SK-N-SH (cell line): ENCODE results near the gene TAS2R41. TPM values are rescaled to one million over a fixed set of nuclear protein-coding genes. Genes with fewer than 3 reads are reported as not detected.

Experiments
- CTCF ChIA-PET: fragments of 300-600, 350-600 bp; formaldehyde crosslinking; extraction: SDS; loops from one replicate; lab custom pipeline; 2021; lab: Yijun Ruan, JAX
- POLR2A ChIA-PET: fragments of 350-600 bp; sonication (Branson Sonifier 250); formaldehyde crosslinking; extraction: SDS; loops from one replicate; lab custom pipeline; 2020; ENCODE audit warnings: antibody characterized with exemption, inconsistent platforms; lab: Yijun Ruan, JAX
- DNase-seq: peaks from one replicate; pipeline ENCODE4 v3.0.0; 2012
- H2AFZ ChIP-seq: fragments of 200-600 bp; sonication (generic); 2 replicates; pipeline ENCODE4 v1.8.1; 2016; ENCODE audit warnings: antibody characterized with exemption, mild to moderate bottlenecking, low read depth
- H3F3A ChIP-seq: fragments of 200-600 bp; sonication (generic); replicated peaks from 2 replicates; pipeline ENCODE3; 2016; ENCODE audit warnings: antibody characterized with exemption, mild to moderate bottlenecking; ENCODE audit not compliant: insufficient read depth
- H3K27ac ChIP-seq, 2 experiments: fragments of 200-500 bp in 1 of 2; fragments of 200-600 bp in 1 of 2; sonication (Bioruptor generic) in 1 of 2; sonication (generic), shearing (Covaris generic) in 1 of 2; 2 replicates each; pipeline versions ENCODE4 v1.5.1 to v1.6.1; 2014 to 2016; ENCODE audit warnings: low read depth in 2 of 2, inconsistent platforms in 1 of 2, low read length in 1 of 2, mild to moderate bottlenecking in 1 of 2, mixed read lengths in 1 of 2
- H3K27me3 ChIP-seq: fragments of 200-600 bp; sonication (generic), shearing (Covaris generic); 2 replicates; pipeline ENCODE4 v1.6.1; 2016; ENCODE audit warnings: mixed run types; ENCODE audit not compliant: insufficient read depth
- H3K36me3 ChIP-seq, 2 experiments: fragments of 200-500 bp in 1 of 2; fragments of 200-600 bp in 1 of 2; sonication (Bioruptor generic) in 1 of 2; sonication (generic) in 1 of 2; replicated peaks in 1 of 2; 2 replicates each; pipeline versions ENCODE3 to v1.5.1; 2014 to 2016; ENCODE audit warnings: low read length in 1 of 2, mild to moderate bottlenecking in 1 of 2; ENCODE audit not compliant: insufficient read depth in 2 of 2, control insufficient read depth in 1 of 2
- H3K4me1 ChIP-seq, 2 experiments: fragments of 200-500 bp in 1 of 2; fragments of 200-600 bp in 1 of 2; sonication (Bioruptor generic) in 1 of 2; sonication (generic), shearing (Covaris generic) in 1 of 2; 2 replicates each; pipeline versions ENCODE4 v1.5.1 to v1.6.1; 2014 to 2016; ENCODE audit warnings: low read depth in 1 of 2, low read length in 1 of 2, mixed run types in 1 of 2; ENCODE audit not compliant: insufficient read depth in 2 of 2, control insufficient read depth in 1 of 2
- H3K4me2 ChIP-seq: fragments of 200-600 bp; sonication (generic), shearing (Covaris generic); 2 replicates; pipeline ENCODE4 v1.6.1; 2017; ENCODE audit warnings: mixed run types
- H3K4me3 ChIP-seq, 2 experiments: fragments of 200-500 bp in 1 of 2; fragments of 200-600 bp in 1 of 2; sonication (Bioruptor generic) in 1 of 2; sonication (generic), shearing (Covaris generic) in 1 of 2; 2 replicates each; pipeline versions ENCODE4 v1.5.1 to v1.8.1; 2014 to 2016; ENCODE audit warnings: low read depth in 2 of 2, inconsistent platforms in 1 of 2, low read length in 1 of 2, mild to moderate bottlenecking in 1 of 2, mixed read lengths in 1 of 2, moderate library complexity in 1 of 2
- H3K79me2 ChIP-seq: fragments of 200-600 bp; sonication (generic); 2 replicates; pipeline ENCODE4 v1.8.1; 2017; ENCODE audit warnings: mild to moderate bottlenecking; ENCODE audit not compliant: insufficient read depth
- H3K9ac ChIP-seq: fragments of 200-600 bp; sonication (generic); 2 replicates; pipeline ENCODE4 v1.6.1; 2017; ENCODE audit warnings: mixed run types
- H3K9me2 ChIP-seq: fragments of 200-600 bp; sonication (generic); 2 replicates; pipeline ENCODE4 v1.6.1; 2017; ENCODE audit warnings: mixed run types
- H3K9me3 ChIP-seq: fragments of 200-600 bp; sonication (generic); 2 replicates; pipeline ENCODE4 v1.6.1; 2017; ENCODE audit warnings: mixed run types, mild to moderate bottlenecking, moderate library complexity
- H4K20me1 ChIP-seq: fragments of 200-600 bp; sonication (generic); 2 replicates; pipeline ENCODE4 v1.6.1; 2017; ENCODE audit warnings: mild to moderate bottlenecking, mixed run types; ENCODE audit not compliant: insufficient read depth
- CTCF ChIP-seq: fragments of 200-600 bp; sonication (generic); IDR thresholded peaks from 2 replicates; pipeline ENCODE4 v1.6.1; 2017; ENCODE audit warnings: antibody characterized with exemption, mild to moderate bottlenecking, moderate library complexity
- ELF1 ChIP-seq: IDR thresholded peaks from 2 replicates; pipeline ENCODE4 v1.4.0; 2012
- EP300 ChIP-seq, 2 experiments: IDR thresholded peaks; 2 replicates each; pipeline versions ENCODE4 v1.4.0 to v1.6.1; 2012; ENCODE audit warnings: borderline replicate concordance in 1 of 2, low read depth in 1 of 2, low read length in 1 of 2
- EZH2phosphoT487 ChIP-seq: fragments of 200-600 bp; sonication (generic); IDR thresholded peaks from 2 replicates; pipeline ENCODE4 v1.6.1; 2017; ENCODE audit warnings: low read depth, mixed run types, mild to moderate bottlenecking, antibody characterized with exemption, moderate library complexity, borderline replicate concordance
- FOXJ3 ChIP-seq: sonication (generic); formaldehyde crosslinking; IDR thresholded peaks from 2 replicates; pipeline ENCODE4 v1.5.1; 2020; ENCODE audit warnings: mild to moderate bottlenecking, missing genetic modification reagents
- FOXM1 ChIP-seq: IDR thresholded peaks from 2 replicates; pipeline ENCODE4 v1.4.0; 2012; ENCODE audit warnings: low read depth, mild to moderate bottlenecking
- GABPA ChIP-seq: IDR thresholded peaks from 2 replicates; pipeline ENCODE4 v1.4.0; 2012; ENCODE audit warnings: low read depth, mild to moderate bottlenecking
- IRF3 ChIP-seq: fragments of 150-350 bp; IDR thresholded peaks from 2 replicates; pipeline ENCODE4 v1.6.1; 2016; ENCODE audit warnings: mild to moderate bottlenecking, low read depth, low read length
- JUND ChIP-seq: IDR thresholded peaks from 2 replicates; pipeline ENCODE4 v1.4.0; 2012
- MAX ChIP-seq: IDR thresholded peaks from 2 replicates; pipeline ENCODE4 v1.4.0; 2012; ENCODE audit warnings: low read depth
- MEF2A ChIP-seq: IDR thresholded peaks from 2 replicates; pipeline ENCODE4 v1.4.0; 2012; ENCODE audit warnings: low read depth, borderline replicate concordance
- NFIC ChIP-seq: IDR thresholded peaks from 2 replicates; pipeline ENCODE4 v1.4.0; 2012; ENCODE audit warnings: borderline replicate concordance
- NRF1 ChIP-seq: IDR thresholded peaks from 2 replicates; pipeline ENCODE4 v1.6.1; 2012; ENCODE audit warnings: low read depth, mild to moderate bottlenecking, low read length
- PBX3 ChIP-seq: IDR thresholded peaks from 2 replicates; pipeline ENCODE4; 2012
- RAD21 ChIP-seq: IDR thresholded peaks from 2 replicates; pipeline ENCODE4 v1.6.1; 2012; ENCODE audit warnings: mild to moderate bottlenecking, low read length
- RCOR1 ChIP-seq: fragments of 150-350 bp; IDR thresholded peaks from 2 replicates; pipeline ENCODE4 v1.6.1; 2017; ENCODE audit warnings: antibody characterized with exemption, low read length
- REST ChIP-seq: IDR thresholded peaks from 2 replicates; pipeline ENCODE4 v1.6.1; 2012; ENCODE audit warnings: mild to moderate bottlenecking, low read depth, low read length, moderate library complexity
- RXRA ChIP-seq: IDR thresholded peaks from 2 replicates; pipeline ENCODE4 v1.4.0; 2012; ENCODE audit warnings: low read depth, mild to moderate bottlenecking, borderline replicate concordance
- SIN3A ChIP-seq: IDR thresholded peaks from 2 replicates; pipeline ENCODE4 v1.6.1; 2012; ENCODE audit warnings: low read depth, mild to moderate bottlenecking, low read length, moderate library complexity, borderline replicate concordance
- SMC3 ChIP-seq: IDR thresholded peaks from 2 replicates; pipeline ENCODE4 v1.6.1; 2012; ENCODE audit warnings: low read depth, low read length, improper control_type of control experiment
- TAF1 ChIP-seq: IDR thresholded peaks from 2 replicates; pipeline ENCODE4 v1.6.1; 2012; ENCODE audit warnings: low read depth, mild to moderate bottlenecking, low read length, moderate library complexity, borderline replicate concordance
- TCF12 ChIP-seq: IDR thresholded peaks from 2 replicates; pipeline ENCODE4 v1.4.0; 2012
- TEAD4 ChIP-seq: IDR thresholded peaks from 2 replicates; pipeline ENCODE4 v1.4.0; 2012; ENCODE audit warnings: mild to moderate bottlenecking, borderline replicate concordance; ENCODE audit not compliant: insufficient read depth
- USF2 ChIP-seq: fragments of 150-350 bp; IDR thresholded peaks from 2 replicates; pipeline ENCODE4 v1.6.1; 2017; ENCODE audit warnings: antibody characterized with exemption, low read length, low read depth, borderline replicate concordance
- YY1 ChIP-seq: IDR thresholded peaks from 2 replicates; pipeline ENCODE4 v1.4.0; 2012; ENCODE audit warnings: low read depth, mild to moderate bottlenecking
- WGBS: methylation state at CpG from one replicate; pipeline ENCODE4 v1.1.6; 2017; ENCODE audit warnings: low lambda C conversion rate; 5-methylcytosine and 5-hydroxymethylcytosine counted together
- polyA plus RNA-seq, 3 experiments: library from polyadenylated mRNA; depleted of rRNA; stranded (reverse); fragments of >200 nt; gene quantifications; 2 replicates each; pipeline ENCODE4 v1.2.3, GENCODE V29; 2012

Gene TAS2R41
- polyA plus RNA-seq, 1 of the 3 experiments (the other 2 are of a cell fraction): not detected

GRCh38 chr7:143519411-143520131 lies 41.9 kb downstream of the TAS2R41 start:
- 25% methylated on average over 7 of the region's 7 CpGs for WGBS
- peak overlapping the region; percentile 61; the same call in 1 of the 2 replicates for H2AFZ ChIP-seq
- ChIA-PET POLR2A (no interaction called here), CTCF (interaction anchor here (1.7 kb wide), 1 partner anchor 103 kb away, joined by 4 read pairs; no protein-coding TSS in a partner anchor)
- no peaks in the 10 kb centered on the region for H3K27me3 ChIP-seq
- no peaks in the 10 kb centered on the region for H4K20me1 ChIP-seq
- no peaks in the 10 kb centered on the region for H3K36me3 ChIP-seq
- H3K4me2 ChIP-seq: peak overlapping the region; percentile 69
- no peak for DNase-seq
- H3K9me3 ChIP-seq: no peaks in the 10 kb centered on the region
- peaks cover 0 to 34% of the 10 kb centered on the region in 2 experiments for H3K4me1 ChIP-seq
- H3F3A ChIP-seq: peaks cover 27% of the 10 kb centered on the region
- H3K9me2 ChIP-seq: no peaks in the 10 kb centered on the region
- H3K79me2 ChIP-seq: no peaks in the 10 kb centered on the region
- H3K4me3 ChIP-seq: peak overlapping the region; percentile 33 to 36
- H3K9ac ChIP-seq: peak overlapping the region; percentile 52
- peak overlapping the region; percentile 45 to 97 for H3K27ac ChIP-seq
- TF ChIP-seq TAF1 (no peak; the same call in 1 of the 2 replicates), NRF1 (no peak), FOXJ3 (CRISPR knock-in tag) (no peak), TCF12 (peak; percentile 83), YY1 (no peak), RCOR1 (no peak), SMC3 (no peak), NFIC (peak; percentile 84), RXRA (no peak), MAX (0 out of 2 replicates have a peak, but pooled peaks have one; percentile 5), CTCF (no peak), USF2 (no peak), JUND (no peak), SIN3A (peak; percentile 64; the same call in 1 of the 2 replicates), EZH2phosphoT487 (no peak), REST (no peak), RAD21 (no peak), PBX3 (peak; percentile 85), EP300 (IDR thresholded peaks at IDR 0.05; ENCODE audit: borderline replicate concordance in 1 of 2, low read depth in 1 of 2, low read length in 1 of 2) (peak in 1 of 2 experiments; percentile 72; a peak in 1 of 4 replicates), MEF2A (no peak), IRF3 (no peak), TEAD4 (no peak), GABPA (no peak), FOXM1 (no peak), ELF1 (no peak)
